Astrocyte of the spinal cord (primary cell): Measurements from ENCODE around the gene KCTD16.

Experiments used
- DNase-seq: peaks from one replicate; pipeline ENCODE4 v3.0.0; 2011; ENCODE audit warnings: low read depth, low spot score
- H3K4me3 ChIP-seq: 2 replicates; pipeline ENCODE4 v1.5.1; 2011; ENCODE audit warnings: low read depth, mild to moderate bottlenecking, low read length, moderate library complexity
- CTCF ChIP-seq: IDR thresholded peaks from 2 replicates; pipeline ENCODE4 v1.5.1; 2012; ENCODE audit warnings: low read depth, mild to moderate bottlenecking, low read length, inconsistent platforms
- in situ Hi-C: cut with HindIII; loops from 2 replicates; pipeline ENCODE4 v1.10.0; 2017; ENCODE audit warnings: low sequenced_read_pairs

Gene KCTD16

GRCh38 chr5:144265643-144266247 is 95.1 kb downstream of the KCTD16 start:
- no peak for DNase-seq
- TF ChIP-seq CTCF, result no peak
- in situ Hi-C loops, result no loop called here
- no peak overlapping the region for H3K4me3 ChIP-seq

- TF ChIP-seq CTCF, result no peak
- in situ Hi-C loops, result no loop called here
- DNase-seq, result no peak
- no peak overlapping the region for H3K4me3 ChIP-seq
Measured at GRCh38 chr5:144267961-144268513, 97.4 kb downstream of the KCTD16 start.

GRCh38 chr5:144273232-144274027 is 102.8 kb downstream of the KCTD16 start:
- TF ChIP-seq CTCF, result no peak
- in situ Hi-C loops, result no loop called here
- no peak overlapping the region for H3K4me3 ChIP-seq
- DNase-seq, result no peak

- in situ Hi-C loops, result no loop called here
- H3K4me3 ChIP-seq, result no peak overlapping the region
- peak; percentile 3 for DNase-seq
- no peak for TF ChIP-seq CTCF
Measured at GRCh38 chr5:144275329-144275728, 104.7 kb downstream of the KCTD16 start.

- DNase-seq, result peak; percentile 25
- H3K4me3 ChIP-seq, result no peak overlapping the region
- in situ Hi-C loops, result no loop called here
- no peak for TF ChIP-seq CTCF
Measured at GRCh38 chr5:144276034-144276822, 105.6 kb downstream of the KCTD16 start.

- in situ Hi-C loops, result no loop called here
- DNase-seq, result no peak
- TF ChIP-seq CTCF, result no peak
- H3K4me3 ChIP-seq, result no peak overlapping the region
Measured at GRCh38 chr5:144281784-144282183, 111.1 kb downstream of the KCTD16 start.
